Activated T-cell treated with anti-CD3 and anti-CD28 coated beads for 24 hours (primary cell): Measurements from ENCODE around the gene LIPI.
A peak's percentile ranks its signal among the peaks of the same experiment; 100 is the strongest.
"Not testable (repeated sequence)": the region's sequence is repeated elsewhere in the genome, so short reads cannot be mapped to it uniquely, and the experiment has no call there.

Experiments used
- DNase-seq: peaks from one replicate; pipeline ENCODE4 v3.0.0-alpha.2; 2020; ENCODE audit warnings: low read depth

LIPI gene

DNA sequence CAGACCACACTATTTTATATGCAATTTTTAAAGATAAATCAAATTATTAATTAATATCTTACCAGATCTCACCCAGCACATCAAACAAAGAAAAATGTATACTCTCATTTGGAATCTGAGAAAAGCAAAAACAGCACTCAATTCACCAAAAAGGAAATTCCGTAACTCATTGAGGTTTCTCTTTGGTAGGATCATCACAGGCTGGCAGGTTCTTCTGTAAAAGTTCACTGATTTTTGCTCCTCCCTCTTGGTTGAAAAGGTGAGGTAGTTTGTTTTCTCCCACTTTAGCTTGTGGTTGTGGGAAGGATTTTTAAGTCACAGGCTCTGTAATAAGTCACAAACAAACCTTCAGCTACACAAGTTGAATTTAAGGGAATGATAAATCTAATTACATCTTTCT is at the start of gene LIPI:
LIPI (minus strand) TSS at position 218 of the 400 bp plus-strand sequence; CDS start at position 108, 110 bp downstream.
- no peak for DNase-seq

DNA sequence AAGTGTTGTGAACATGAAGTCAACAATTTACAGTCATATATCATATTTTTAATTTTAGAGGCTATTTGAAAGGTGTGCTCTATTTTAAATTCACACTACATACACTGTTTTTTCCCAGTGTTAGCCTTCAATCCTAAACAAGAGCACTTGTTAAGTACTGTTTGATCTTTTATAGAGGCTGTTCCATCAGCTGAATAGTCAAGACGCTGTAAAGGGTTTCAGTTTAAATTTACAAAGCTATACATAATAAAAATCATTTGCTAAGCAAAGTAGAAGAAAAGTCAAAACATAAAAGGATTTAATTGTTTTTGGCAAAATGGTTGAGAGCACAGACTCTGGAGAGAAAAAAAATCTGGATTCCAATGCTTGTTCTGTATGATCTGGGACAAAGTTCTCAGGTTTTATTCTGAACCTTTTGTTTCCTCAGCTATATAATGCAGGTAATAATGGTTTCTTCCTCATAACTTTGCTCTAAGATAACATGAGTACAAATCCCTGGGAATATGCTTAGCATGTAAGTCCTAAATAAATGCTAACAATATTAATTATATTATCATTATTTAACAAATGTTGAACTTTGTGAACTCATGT is 49.5 kb upstream of the LIPI start:
- DNase-seq = no peak

GRCh38 chr21:14259747-14260146 is 49.0 kb upstream of the LIPI start:
- DNase-seq = no peak

DNA sequence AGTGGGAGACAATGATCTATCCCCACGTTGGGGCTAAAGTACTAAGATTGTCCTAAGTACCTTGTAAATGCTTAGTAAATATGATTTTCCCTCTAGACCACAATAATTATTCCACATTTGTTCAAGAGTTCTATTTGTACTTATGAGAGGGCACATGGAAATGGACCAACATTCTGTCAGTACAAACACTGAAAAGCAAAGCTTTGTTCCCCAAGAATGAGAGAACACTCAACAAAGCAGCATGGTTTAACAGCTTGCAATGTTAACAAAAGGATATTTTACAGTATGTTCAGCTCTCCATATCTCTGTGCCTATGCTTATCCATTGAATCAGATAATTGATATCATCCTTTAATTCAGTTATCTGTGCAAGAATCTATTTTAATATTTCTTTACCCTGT is 40.6 kb upstream of the LIPI start:
- DNase-seq = no peak

GRCh38 chr21:14245711-14246110 is 35.0 kb upstream of the LIPI start:
- no peak for DNase-seq

GRCh38 chr21:14244911-14245310 is 34.2 kb upstream of the LIPI start:
- DNase-seq = no peak

- DNase-seq = no peak
These were observed 33.1 kb upstream of the LIPI start for GRCh38 chr21:14243874-14244273.

DNA sequence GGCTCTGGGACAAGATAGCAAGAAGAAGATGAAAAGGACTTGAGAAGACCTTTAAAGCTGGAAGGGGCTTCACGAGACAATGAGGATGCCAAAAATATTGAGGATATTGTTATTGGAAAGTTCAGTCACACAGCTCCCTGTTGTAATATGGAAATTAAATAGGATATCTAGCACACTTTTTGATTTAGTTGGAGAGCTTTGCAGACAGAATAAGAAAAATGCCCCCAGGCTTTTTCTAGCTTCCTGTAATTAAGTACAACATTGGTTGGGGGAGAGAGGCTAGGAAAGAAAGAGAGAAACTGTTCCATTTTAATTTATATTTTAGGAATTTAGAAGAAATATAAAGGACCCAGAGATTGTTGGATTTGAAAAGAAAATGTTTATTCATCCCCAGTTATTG is 32.7 kb upstream of the LIPI start:
- no peak for DNase-seq

DNA sequence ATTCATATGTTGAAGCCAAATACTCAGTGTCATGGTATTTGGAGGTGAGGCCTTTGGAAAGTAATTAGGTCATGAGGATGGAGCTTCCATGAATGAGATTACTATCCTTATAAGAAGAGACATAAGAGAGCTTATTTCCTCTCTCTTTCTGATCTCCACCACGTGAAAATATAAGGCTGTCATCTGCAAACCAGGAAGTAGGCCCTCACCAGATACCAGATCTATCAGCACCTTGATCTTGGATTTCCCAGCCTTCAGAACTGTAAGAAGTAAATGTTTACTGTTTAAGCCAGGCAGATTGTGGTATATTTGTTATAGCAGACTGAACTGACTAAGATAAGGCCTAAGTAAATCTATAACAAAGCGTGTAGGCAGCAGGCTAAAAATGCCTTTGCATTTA is 30.5 kb upstream of the LIPI start:
- DNase-seq = no peak

GRCh38 chr21:14239281-14239680 is 28.5 kb upstream of the LIPI start:
- no peak for DNase-seq

- no peak for DNase-seq
These were observed 25.4 kb upstream of the LIPI start for GRCh38 chr21:14236180-14236579.

DNA sequence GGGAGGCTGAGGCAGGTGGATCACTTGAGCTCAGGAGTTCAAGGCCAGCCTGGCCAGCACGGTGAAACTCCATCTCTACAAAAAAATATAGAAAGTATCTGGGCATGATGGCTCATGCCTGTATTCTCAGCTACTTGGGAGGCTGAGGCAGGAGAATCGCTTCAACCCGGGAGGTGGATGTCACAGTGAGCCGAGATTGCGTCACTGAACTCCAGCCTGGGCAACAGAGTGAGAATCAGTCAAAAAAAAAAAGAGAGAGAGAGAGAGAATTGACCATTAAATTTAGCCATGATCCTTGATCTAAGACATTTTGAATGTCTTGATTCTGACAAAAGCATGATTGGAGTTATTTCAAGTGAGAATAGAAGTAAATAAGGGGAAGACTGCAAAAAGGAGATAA is 24.3 kb upstream of the LIPI start:
- DNase-seq = no peak

DNA sequence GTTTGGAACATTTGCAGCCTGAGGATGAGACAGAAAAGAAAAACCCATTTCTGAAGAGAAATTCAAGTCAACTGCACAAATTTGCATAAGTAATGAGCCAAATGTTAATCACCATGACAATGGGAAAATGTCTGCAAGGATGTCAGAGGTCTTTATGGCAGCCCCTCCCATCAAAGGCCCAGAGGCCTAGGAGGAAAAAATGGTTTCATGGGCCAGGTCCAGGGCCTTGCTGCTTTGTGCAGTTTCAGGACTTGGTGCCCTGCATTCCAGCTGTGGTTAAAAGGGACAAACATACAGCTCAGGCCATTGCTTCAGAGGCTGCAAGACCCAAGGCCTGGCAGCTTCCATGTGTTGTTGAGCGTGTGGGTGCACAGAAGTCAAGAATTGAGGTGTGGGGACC is 18.6 kb upstream of the LIPI start:
- DNase-seq = no peak

- DNase-seq = no peak
These were observed 12.6 kb upstream of the LIPI start for GRCh38 chr21:14223365-14223764.

- peak; percentile 69 for DNase-seq
These were observed 5.4 kb upstream of the LIPI start, which contains the start of gene RBM11 for GRCh38 chr21:14215971-14216641. TSS of gene RBM11 (plus strand) at chr21:14216157. CDS start at chr21:14216187, 30 bp downstream.

- no peak for DNase-seq
These were observed 2.4 kb upstream of the LIPI start for GRCh38 chr21:14213164-14213563.

GRCh38 chr21:14206222-14206621 is 4.5 kb downstream of the LIPI start:
- no peak for DNase-seq

- DNase-seq = not testable (repeated sequence)
These were observed 44.1 kb downstream of the LIPI start for GRCh38 chr21:14166463-14167223.

DNA sequence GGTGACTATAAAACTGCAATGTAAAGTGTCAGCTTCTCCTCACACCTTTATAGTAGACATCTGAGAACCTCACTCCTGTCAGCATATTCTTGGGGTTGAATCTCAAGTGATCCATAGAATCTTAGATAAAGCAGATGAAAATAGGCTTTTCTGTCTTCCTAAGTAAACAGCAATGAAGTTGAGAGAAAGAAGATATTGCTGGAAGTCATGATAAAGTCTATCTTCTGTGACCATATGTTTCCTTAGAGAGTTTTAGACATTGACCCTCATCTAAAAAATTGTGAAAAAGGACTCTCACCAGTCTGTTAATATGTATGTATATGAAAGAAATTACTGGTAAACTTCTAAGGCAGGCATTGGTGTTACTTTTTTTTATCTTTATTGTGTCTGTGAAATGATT is 66.8 kb downstream of the LIPI start:
- no peak for DNase-seq

DNA sequence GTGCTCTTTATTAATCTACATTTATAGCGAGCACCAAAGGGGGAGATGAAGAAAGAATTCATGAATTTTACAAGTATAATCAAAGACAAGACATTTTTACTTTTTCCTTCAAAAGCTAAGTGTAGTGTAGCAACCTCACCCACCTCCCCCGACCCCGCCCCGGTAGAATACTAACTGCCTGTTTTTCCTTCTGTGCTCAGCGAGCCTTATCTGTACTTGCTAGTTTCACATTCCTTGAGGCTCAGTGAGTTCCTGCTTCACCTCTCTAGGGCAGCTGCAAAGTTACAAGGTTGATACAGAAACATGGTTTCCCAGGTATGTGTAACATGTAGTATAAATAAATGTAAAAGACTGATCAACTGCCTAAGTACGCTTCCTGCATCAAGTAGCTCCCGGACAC is 86.5 kb downstream of the LIPI start:
- no peak for DNase-seq

- DNase-seq = no peak
These were observed 89.0 kb downstream of the LIPI start for GRCh38 chr21:14121719-14122118.

- DNase-seq = no peak
These were observed 90.5 kb downstream of the LIPI start for GRCh38 chr21:14120091-14120734.

GRCh38 chr21:14119038-14119437 is 91.7 kb downstream of the LIPI start:
- no peak for DNase-seq
